T-helper 2 cell treated with Interferon-gamma antibody and Interleukin-4, amounts not matched to agents 100 ng/mL and 5 ng/mL, for 36 hours (primary cell): ENCODE results near the gene SRPK3. TPM values are rescaled to one million over a fixed set of nuclear protein-coding genes. Genes with fewer than 3 reads are reported as not detected.

Experiments used
- intact Hi-C: fragments of 100-400 bp; cut with micrococcal nuclease; formaldehyde crosslinking; loops from one replicate; pipeline ENCODE4 v1.15.1; 2023
- total RNA-seq: library from RNA; stranded (reverse); gene quantifications from 2 replicates; pipeline ENCODE4 v1.2.3, GENCODE V29; 2022

SRPK3 gene
- total RNA-seq, 1 donor from 2014 or later, result not detected

DNA sequence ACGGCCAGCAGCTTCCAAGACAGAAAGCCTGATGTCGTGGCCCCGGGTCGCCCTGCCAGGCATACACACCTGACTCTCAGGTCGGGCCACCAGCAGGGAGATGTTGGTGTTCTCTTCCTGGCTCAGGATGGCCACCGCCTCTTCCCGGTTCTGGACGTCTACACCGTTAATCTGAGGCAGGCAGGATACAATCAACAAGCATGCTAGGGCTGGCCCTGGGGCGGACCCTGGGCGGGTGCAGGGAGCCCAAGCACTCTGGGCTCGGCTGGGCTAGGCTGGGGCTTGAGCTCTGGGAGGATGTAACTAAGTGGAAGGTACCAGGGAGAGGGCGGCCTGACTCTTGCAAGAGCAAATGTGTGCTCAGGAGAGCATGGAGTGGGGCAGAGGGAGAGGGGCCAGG, 24.6 kb downstream of the SRPK3 start:
- intact Hi-C loops, result no loop called here

- intact Hi-C loops, result no loop called here
These were observed 26.2 kb downstream of the SRPK3 start for GRCh38 chrX:153806999-153807575.

- intact Hi-C loops, result no loop called here
These were observed 27.1 kb downstream of the SRPK3 start for GRCh38 chrX:153807976-153808375.

- intact Hi-C loops, result loop anchor here (10.0 kb wide), 1 partner anchor 63 kb away; no protein-coding TSS in a partner anchor
These were observed 31.4 kb downstream of the SRPK3 start for GRCh38 chrX:153812220-153812619.

DNA sequence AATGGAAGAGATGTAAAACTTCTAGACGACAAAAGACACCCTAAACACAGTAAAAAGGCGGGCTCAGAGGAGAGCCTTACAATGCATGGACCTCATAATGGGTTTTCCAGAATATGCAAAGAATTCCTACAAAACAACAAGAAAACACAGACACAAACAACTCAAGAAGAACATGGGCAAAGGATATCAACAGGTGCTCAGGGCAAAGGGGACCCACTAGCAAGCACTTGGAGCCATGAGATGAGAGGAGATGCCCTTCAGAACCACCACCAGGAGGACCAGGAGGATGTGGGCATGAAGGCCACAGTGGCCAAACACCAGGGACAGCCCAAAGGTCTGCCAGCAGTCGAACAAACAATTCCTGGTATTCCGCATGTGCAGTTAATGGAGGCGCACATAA, 32.3 kb downstream of the SRPK3 start:
- intact Hi-C loops, result loop anchor here (10.0 kb wide), 1 partner anchor 62 kb away; no protein-coding TSS in a partner anchor

DNA sequence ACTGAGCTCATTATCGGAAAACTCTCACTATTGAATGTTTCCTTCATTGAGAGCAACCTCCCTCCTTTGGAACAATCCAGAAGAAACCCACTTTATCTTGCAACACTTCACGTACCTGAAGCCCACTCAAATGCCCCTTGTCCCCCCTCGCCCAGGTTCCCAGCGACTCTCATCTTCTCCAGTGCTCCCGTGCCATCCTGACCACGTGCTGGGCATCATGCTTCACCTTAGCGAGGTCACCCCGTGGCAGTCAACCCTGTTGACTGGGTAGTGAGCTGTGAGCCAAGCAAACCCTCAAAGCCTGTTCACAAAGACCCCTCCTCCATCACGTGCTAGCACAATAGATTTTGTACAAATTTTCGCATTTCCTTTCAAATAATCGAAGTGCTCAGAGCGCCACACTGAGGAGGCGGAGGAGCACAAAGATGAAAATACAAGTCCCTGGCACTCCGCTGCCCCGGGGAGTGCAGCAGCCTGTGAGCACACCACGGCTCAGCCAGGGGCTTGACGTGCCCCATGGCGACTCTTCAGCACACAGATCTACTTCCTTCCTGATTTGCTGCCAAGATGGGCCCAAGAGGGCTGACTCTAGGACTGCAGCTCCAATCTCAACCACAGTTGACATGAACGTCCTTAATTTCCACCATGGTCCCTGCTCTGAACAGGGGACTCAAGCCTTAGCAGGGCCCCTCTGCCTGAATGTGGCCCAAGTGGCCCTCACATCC, 33.9 kb downstream of the SRPK3 start:
- intact Hi-C loops, result loop anchor here (10.0 kb wide), 1 partner anchor 60 kb away; no protein-coding TSS in a partner anchor

- intact Hi-C loops, result loop anchor here (10.0 kb wide), 1 partner anchor 58 kb away; no protein-coding TSS in a partner anchor
These were observed 36.2 kb downstream of the SRPK3 start for GRCh38 chrX:153816831-153817690.

GRCh38 chrX:153818064-153818463, 37.2 kb downstream of the SRPK3 start:
- intact Hi-C loops, result loop anchor here (10.0 kb wide), 1 partner anchor 57 kb away; no protein-coding TSS in a partner anchor

- intact Hi-C loops, result loop anchor here (10.0 kb wide), 1 partner anchor 56 kb away; no protein-coding TSS in a partner anchor
These were observed 37.9 kb downstream of the SRPK3 start for GRCh38 chrX:153818571-153819383.

DNA sequence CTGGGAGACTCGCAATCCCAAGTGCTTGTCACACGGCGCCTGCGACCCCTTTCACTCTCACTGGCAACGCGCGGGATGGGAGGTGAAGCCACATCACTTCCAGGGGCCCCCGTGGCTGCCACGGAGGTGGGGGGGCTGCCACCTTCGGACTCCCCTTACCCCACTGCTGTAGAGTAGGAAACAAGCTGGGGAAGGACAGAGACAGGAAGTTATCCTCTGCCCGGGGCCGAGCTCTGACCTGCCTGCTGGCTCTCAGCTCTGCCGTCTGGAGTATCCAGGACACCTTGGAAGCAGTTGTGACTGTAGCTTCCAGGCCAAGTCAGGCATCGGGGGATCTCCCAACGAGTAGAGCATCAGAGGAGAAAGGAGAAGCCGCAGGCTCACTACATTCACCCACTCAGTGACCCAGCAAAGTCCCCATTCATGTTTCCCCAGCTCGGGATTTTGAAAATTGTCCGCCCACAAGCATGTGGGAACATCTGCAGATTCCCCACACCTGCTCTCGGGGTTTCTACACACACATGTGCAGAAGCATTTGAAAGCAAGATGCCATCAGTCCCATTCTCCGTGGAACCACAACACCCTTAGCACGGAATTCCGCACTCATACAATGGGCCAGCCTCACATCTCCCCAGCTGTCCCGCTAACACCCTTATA, 38.7 kb downstream of the SRPK3 start:
- intact Hi-C loops, result loop anchor here (10.0 kb wide), 1 partner anchor 55 kb away; no protein-coding TSS in a partner anchor

- intact Hi-C loops, result no loop called here
These were observed 39.8 kb downstream of the SRPK3 start for GRCh38 chrX:153820601-153821000.

DNA sequence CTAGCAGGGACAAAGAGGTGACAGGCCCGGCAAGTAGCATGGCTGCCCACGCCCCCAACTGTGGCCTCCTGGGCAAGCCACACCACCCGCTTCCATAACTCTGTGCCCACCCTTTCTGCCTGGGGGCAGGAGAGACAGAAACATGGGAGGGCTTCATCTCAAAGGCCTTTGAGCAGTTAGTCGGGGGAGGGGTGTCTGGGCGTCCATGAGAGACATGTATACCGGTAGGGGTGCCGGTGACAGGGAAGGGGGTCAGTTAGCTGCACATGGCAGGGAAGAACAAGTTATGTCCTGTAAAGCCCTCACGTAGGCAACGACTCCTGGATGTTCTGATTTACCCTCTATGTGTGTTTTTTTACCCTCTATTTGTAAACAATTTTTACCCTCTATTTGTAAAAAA, 40.2 kb downstream of the SRPK3 start:
- intact Hi-C loops, result no loop called here

- intact Hi-C loops, result no loop called here
These were observed 43.5 kb downstream of the SRPK3 start for GRCh38 chrX:153824348-153824747.

- intact Hi-C loops, result no loop called here
These were observed 44.2 kb downstream of the SRPK3 start for GRCh38 chrX:153825042-153825441.

- intact Hi-C loops, result no loop called here
These were observed 46.2 kb downstream of the SRPK3 start for GRCh38 chrX:153827016-153827415.

- intact Hi-C loops, result no loop called here
These were observed 47.1 kb downstream of the SRPK3 start for GRCh38 chrX:153827903-153828302.

DNA sequence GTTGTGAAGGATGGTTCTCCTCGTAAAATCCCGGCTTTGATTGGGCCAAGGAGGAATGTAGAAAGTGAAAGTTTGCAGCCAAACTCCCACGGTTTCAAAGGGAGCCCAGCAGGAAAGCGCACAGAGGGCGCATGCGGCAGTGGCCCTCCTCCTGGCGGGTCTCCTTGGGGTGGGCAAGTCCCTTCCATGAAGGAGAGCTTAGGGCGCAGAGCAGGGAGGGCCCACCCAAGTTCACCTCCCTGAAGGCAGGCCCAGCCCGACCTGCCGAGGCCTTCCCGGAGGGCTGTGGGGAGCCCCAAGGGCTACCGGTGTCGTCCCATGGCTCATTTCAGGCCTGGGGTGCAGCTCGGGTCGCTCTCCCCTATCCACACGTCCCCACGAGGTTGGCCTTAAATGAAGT, 47.5 kb downstream of the SRPK3 start:
- intact Hi-C loops, result no loop called here

GRCh38 chrX:153828723-153829548, 48.1 kb downstream of the SRPK3 start:
- intact Hi-C loops, result no loop called here

- intact Hi-C loops, result no loop called here
These were observed 48.6 kb downstream of the SRPK3 start for GRCh38 chrX:153829549-153829798.
